ENCODE data around the gene MEGF11. TPM values are rescaled to one million over a fixed set of nuclear protein-coding genes. Genes with fewer than 3 reads are reported as not detected.
"Not testable (repeated sequence)": the region's sequence is repeated elsewhere in the genome, so short reads cannot be mapped to it uniquely, and the experiment has no call there.

Gene MEGF11
- total and polyA plus RNA-seq, 3 experiments from 2014 or later: not detected

- ChIA-PET CTCF (no interaction called here), POLR2A (no interaction called here)
- Histone ChIP-seq H3K36me3 (ENCODE audit: insufficient read depth, low read length) (no peaks in the 10 kb centered on the region), H3K27ac (ENCODE audit: low read depth, low read length) (no peak overlapping the region), H3K4me3 (ENCODE audit: low read length) (no peak overlapping the region), H3K9me3 (ENCODE audit: low read length) (no peaks in the 10 kb centered on the region), H3K27me3 (ENCODE audit: insufficient read depth, low read length, poor library complexity, severe bottlenecking) (peaks cover 5% of the 10 kb centered on the region), H3K4me1 (ENCODE audit: insufficient read depth, low read length) (no peaks in the 10 kb centered on the region)
- Mint-ChIP-seq H3K27ac (no peak overlapping the region), H3K9me3 (no peaks in the 10 kb centered on the region), H3K4me1 (no peaks in the 10 kb centered on the region), H3K4me3 (no peak overlapping the region), H3K27me3 (peaks cover 41 to 45% of the 10 kb centered on the region in 2 donors), H3K36me3 (no peaks in the 10 kb centered on the region)
- no peak for DNase-seq
Measured at GRCh38 chr15:66004618-66005262, 248.8 kb downstream of the MEGF11 start.

GRCh38 chr15:66003129-66003528 lies 250.4 kb downstream of the MEGF11 start:
- H3K4me1 Mint-ChIP-seq; H3K4me3 ChIP-seq (ENCODE audit: low read length); H3K9me3 ChIP-seq (ENCODE audit: low read length); H3K9me3 Mint-ChIP-seq; H3K4me3 Mint-ChIP-seq; H3K27ac ChIP-seq (ENCODE audit: low read depth, low read length); H3K27ac Mint-ChIP-seq; H3K36me3 ChIP-seq (ENCODE audit: insufficient read depth, low read length); DNase-seq; H3K36me3 Mint-ChIP-seq; CTCF ChIA-PET; H3K4me1 ChIP-seq (ENCODE audit: insufficient read depth, low read length); H3K27me3 ChIP-seq (ENCODE audit: insufficient read depth, low read length, poor library complexity, severe bottlenecking); POLR2A ChIA-PET: not testable (repeated sequence)
- peaks cover 33 to 45% of the 10 kb centered on the region in 2 donors for H3K27me3 Mint-ChIP-seq

- no peaks in the 10 kb centered on the region for H3K4me1 ChIP-seq (ENCODE audit: insufficient read depth, low read length)
- H3K4me3 Mint-ChIP-seq: no peak overlapping the region
- ChIA-PET CTCF (no interaction called here), POLR2A (no interaction called here)
- H3K36me3 Mint-ChIP-seq: no peaks in the 10 kb centered on the region
- H3K36me3 ChIP-seq (ENCODE audit: insufficient read depth, low read length): no peaks in the 10 kb centered on the region
- H3K4me1 Mint-ChIP-seq: no peaks in the 10 kb centered on the region
- H3K9me3 ChIP-seq (ENCODE audit: low read length): no peaks in the 10 kb centered on the region
- H3K27ac Mint-ChIP-seq: no peak overlapping the region
- peaks cover 34 to 42% of the 10 kb centered on the region in 2 donors for H3K27me3 Mint-ChIP-seq
- H3K9me3 Mint-ChIP-seq: no peaks in the 10 kb centered on the region
- no peak overlapping the region for H3K27ac ChIP-seq (ENCODE audit: low read depth, low read length)
- peaks cover 3% of the 10 kb centered on the region for H3K27me3 ChIP-seq (ENCODE audit: insufficient read depth, low read length, poor library complexity, severe bottlenecking)
- DNase-seq: no peak
- H3K4me3 ChIP-seq (ENCODE audit: low read length): no peak overlapping the region
Measured at GRCh38 chr15:66001717-66002426, 251.7 kb downstream of the MEGF11 start.

- ChIA-PET POLR2A (no interaction called here), CTCF (interaction anchor here (0.9 kb wide), 1 partner anchor 9 kb away, joined by 4 read pairs; no protein-coding TSS in a partner anchor)
- H3K27me3 Mint-ChIP-seq: peaks cover 33 to 38% of the 10 kb centered on the region in 2 donors
Measured at GRCh38 chr15:66001042-66001441, 252.5 kb downstream of the MEGF11 start.

GRCh38 chr15:65998486-65998885 lies 255.1 kb downstream of the MEGF11 start:
- H3K27ac ChIP-seq (ENCODE audit: low read depth, low read length): no peak overlapping the region
- POLR2A ChIA-PET: no interaction called here
- Mint-ChIP-seq H3K4me1 (no peaks in the 10 kb centered on the region), H3K27me3 (peaks cover 34 to 35% of the 10 kb centered on the region in 2 donors), H3K27ac (no peak overlapping the region), H3K36me3 (no peaks in the 10 kb centered on the region), H3K4me3 (no peak overlapping the region), H3K9me3 (no peaks in the 10 kb centered on the region)
- DNase-seq: no peak
- H3K4me1 ChIP-seq (ENCODE audit: insufficient read depth, low read length): no peaks in the 10 kb centered on the region
- H3K9me3 ChIP-seq (ENCODE audit: low read length): no peaks in the 10 kb centered on the region
- no peak overlapping the region for H3K4me3 ChIP-seq (ENCODE audit: low read length)
- peaks cover 5% of the 10 kb centered on the region for H3K27me3 ChIP-seq (ENCODE audit: insufficient read depth, low read length, poor library complexity, severe bottlenecking)
- CTCF ChIA-PET: no interaction called here
- no peaks in the 10 kb centered on the region for H3K36me3 ChIP-seq (ENCODE audit: insufficient read depth, low read length)

More at GRCh38 chr15:66001042-66001441, 252.5 kb downstream of the MEGF11 start:
- H3K36me3 ChIP-seq (ENCODE audit: insufficient read depth, low read length): no peaks in the 10 kb centered on the region
- no peak overlapping the region for H3K4me3 ChIP-seq (ENCODE audit: low read length)
- Mint-ChIP-seq H3K27ac (no peak overlapping the region), H3K4me1 (no peaks in the 10 kb centered on the region), H3K36me3 (no peaks in the 10 kb centered on the region), H3K9me3 (no peaks in the 10 kb centered on the region), H3K4me3 (no peak overlapping the region)
- H3K27ac ChIP-seq (ENCODE audit: low read depth, low read length): no peak overlapping the region
- peaks cover 2% of the 10 kb centered on the region for H3K27me3 ChIP-seq (ENCODE audit: insufficient read depth, low read length, poor library complexity, severe bottlenecking)
- no peak for DNase-seq
- H3K9me3 ChIP-seq (ENCODE audit: low read length): no peaks in the 10 kb centered on the region
- H3K4me1 ChIP-seq (ENCODE audit: insufficient read depth, low read length): no peaks in the 10 kb centered on the region

GRCh38 chr15:65996901-65997300 lies 256.6 kb downstream of the MEGF11 start:
- POLR2A ChIA-PET: no interaction called here
- H3K9me3 Mint-ChIP-seq: no peaks in the 10 kb centered on the region
- peaks cover 5% of the 10 kb centered on the region for H3K27me3 ChIP-seq (ENCODE audit: insufficient read depth, low read length, poor library complexity, severe bottlenecking)

GRCh38 chr15:65994832-65995231 lies 258.7 kb downstream of the MEGF11 start:
- Mint-ChIP-seq H3K27me3 (peaks cover 27 to 48% of the 10 kb centered on the region in 2 donors), H3K4me3 (no peak overlapping the region), H3K4me1 (no peaks in the 10 kb centered on the region), H3K27ac (no peak overlapping the region), H3K36me3 (no peaks in the 10 kb centered on the region), H3K9me3 (no peaks in the 10 kb centered on the region)
- peaks cover 5% of the 10 kb centered on the region for H3K27me3 ChIP-seq (ENCODE audit: insufficient read depth, low read length, poor library complexity, severe bottlenecking)
- H3K4me1 ChIP-seq (ENCODE audit: insufficient read depth, low read length): no peaks in the 10 kb centered on the region
- POLR2A ChIA-PET: no interaction called here
- CTCF ChIA-PET: interaction anchor here (1.0 kb wide), 1 partner anchor 19 kb away, joined by 3 read pairs; no protein-coding TSS in a partner anchor
- H3K4me3 ChIP-seq (ENCODE audit: low read length): no peak overlapping the region
- DNase-seq: no peak
- no peak overlapping the region for H3K27ac ChIP-seq (ENCODE audit: low read depth, low read length)
- H3K36me3 ChIP-seq (ENCODE audit: insufficient read depth, low read length): no peaks in the 10 kb centered on the region
- H3K9me3 ChIP-seq (ENCODE audit: low read length): no peaks in the 10 kb centered on the region

More at GRCh38 chr15:65996901-65997300, 256.6 kb downstream of the MEGF11 start:
- CTCF ChIA-PET: no interaction called here
- Histone ChIP-seq H3K4me1 (ENCODE audit: insufficient read depth, low read length) (no peaks in the 10 kb centered on the region), H3K27ac (ENCODE audit: low read depth, low read length) (no peak overlapping the region), H3K36me3 (ENCODE audit: insufficient read depth, low read length) (no peaks in the 10 kb centered on the region), H3K9me3 (ENCODE audit: low read length) (no peaks in the 10 kb centered on the region), H3K4me3 (ENCODE audit: low read length) (no peak overlapping the region)
- no peak overlapping the region for H3K4me3 Mint-ChIP-seq
- H3K36me3 Mint-ChIP-seq: no peaks in the 10 kb centered on the region
- H3K27me3 Mint-ChIP-seq: peaks cover 29 to 41% of the 10 kb centered on the region in 2 donors
- no peak for DNase-seq
- H3K4me1 Mint-ChIP-seq: no peaks in the 10 kb centered on the region
- H3K27ac Mint-ChIP-seq: no peak overlapping the region

GRCh38 chr15:65993762-65994161 lies 259.8 kb downstream of the MEGF11 start:
- POLR2A ChIA-PET: no interaction called here
- H3K4me3 Mint-ChIP-seq: no peak overlapping the region
- Histone ChIP-seq H3K27ac (ENCODE audit: low read depth, low read length) (no peak overlapping the region), H3K4me3 (ENCODE audit: low read length) (no peak overlapping the region), H3K27me3 (ENCODE audit: insufficient read depth, low read length, poor library complexity, severe bottlenecking) (peaks cover 5% of the 10 kb centered on the region), H3K36me3 (ENCODE audit: insufficient read depth, low read length) (no peaks in the 10 kb centered on the region), H3K4me1 (ENCODE audit: insufficient read depth, low read length) (no peaks in the 10 kb centered on the region), H3K9me3 (ENCODE audit: low read length) (no peaks in the 10 kb centered on the region)
- DNase-seq: no peak
- H3K27me3 Mint-ChIP-seq: peaks cover 29 to 53% of the 10 kb centered on the region in 2 donors
- no peaks in the 10 kb centered on the region for H3K36me3 Mint-ChIP-seq
- no peaks in the 10 kb centered on the region for H3K9me3 Mint-ChIP-seq
- H3K27ac Mint-ChIP-seq: no peak overlapping the region
- CTCF ChIA-PET: no interaction called here
- no peaks in the 10 kb centered on the region for H3K4me1 Mint-ChIP-seq
